B cell (primary cell): Measurements from ENCODE around the gene OR1J2. TPM values are rescaled to one million over a fixed set of nuclear protein-coding genes. Genes with fewer than 3 reads are reported as not detected.
A peak's percentile ranks its signal among the peaks of the same experiment; 100 is the strongest.

Source experiments
- ATAC-seq: fragments of 200-7000 bp; cut with Tn5 transposase; one replicate; pipeline ENCODE4 v1.10.0; 2021; ENCODE audit warnings: low read depth, mild to moderate bottlenecking, moderate number of reproducible peaks, moderate library complexity
- CTCF ChIA-PET: fragments of 350-600 bp; sonication (Branson Sonifier 250); formaldehyde crosslinking; loops from one replicate; lab custom pipeline; 2021; ENCODE audit warnings: antibody characterized with exemption, inconsistent platforms; lab: Charles Lee
- POLR2A ChIA-PET: fragments of 350-600 bp; sonication (Branson Sonifier 250); formaldehyde crosslinking; loops from one replicate; lab custom pipeline; 2021; ENCODE audit warnings: antibody characterized with exemption; lab: Charles Lee
- DNase-seq: peaks from one replicate; pipeline ENCODE4 v3.0.0; 2013
- H2AFZ ChIP-seq: 2 replicates; pipeline ENCODE4 v1.6.1; 2012; ENCODE audit warnings: mild to moderate bottlenecking, low read depth, low read length; ENCODE audit not compliant: insufficient read depth, poor library complexity, severe bottlenecking
- H3K27ac ChIP-seq, 2 donors: 1 replicate in 1 of 2; 2 replicates in 1 of 2; pipeline ENCODE4 v1.5.1; 2012 to 2013; ENCODE audit warnings: low read length in 2 of 2, mild to moderate bottlenecking in 2 of 2, moderate library complexity in 1 of 2
- H3K27me3 ChIP-seq, 4 experiments: fragments of 200-600 bp in 1 of 4; sonication (generic) in 1 of 4; replicated peaks in 1 of 4; 1 replicate in 2 of 4; 2 replicates in 2 of 4; pipeline versions ENCODE4 v1.6.1 to v1.7.0; 2013 to 2016; ENCODE audit warnings: low read length in 3 of 4, mild to moderate bottlenecking in 2 of 4, mixed read lengths in 1 of 4, moderate library complexity in 1 of 4; ENCODE audit not compliant: insufficient read depth in 4 of 4, control insufficient read depth in 3 of 4; ENCODE audit errors: control extremely low read depth in 1 of 4
- H3K36me3 ChIP-seq, 2 experiments: replicated peaks in 1 of 2; 1 replicate in 1 of 2; 2 replicates in 1 of 2; pipeline versions ENCODE4 v1.6.1 to v1.7.1; 2013; ENCODE audit warnings: low read length in 1 of 2; ENCODE audit not compliant: insufficient read depth in 2 of 2, control insufficient read depth in 1 of 2; ENCODE audit errors: control extremely low read depth in 1 of 2, extremely low read depth in 1 of 2
- H3K4me1 ChIP-seq, 2 donors: fragments of 200-600 bp in 1 of 2; sonication (generic) in 1 of 2; 1 replicate in 1 of 2; 2 replicates in 1 of 2; pipeline versions ENCODE4 v1.5.1 to v1.6.1; 2013 to 2017; ENCODE audit warnings: low read length in 2 of 2; ENCODE audit not compliant: control insufficient read depth in 2 of 2, insufficient read depth in 2 of 2
- H3K4me2 ChIP-seq: replicated peaks from 2 replicates; pipeline ENCODE3; 2012; ENCODE audit warnings: mild to moderate bottlenecking, low read depth, low read length; ENCODE audit not compliant: poor library complexity, severe bottlenecking
- H3K4me3 ChIP-seq, 5 experiments: fragments of 200-600 bp in 1 of 5; sonication (generic) in 1 of 5; 1 replicate in 3 of 5; 2 replicates in 2 of 5; pipeline versions ENCODE4 v1.5.1 to v1.7.0; 2011 to 2016; ENCODE audit warnings: low read length in 4 of 5, mild to moderate bottlenecking in 4 of 5, low read depth in 2 of 5, control low read depth in 1 of 5, moderate library complexity in 1 of 5; ENCODE audit not compliant: insufficient read depth in 1 of 5; ENCODE audit errors: control extremely low read depth in 1 of 5, extremely low read depth in 1 of 5
- H3K79me2 ChIP-seq: fragments of 200-600 bp; sonication (generic); one replicate; pipeline ENCODE4 v1.6.0; 2016; ENCODE audit warnings: low read length; ENCODE audit not compliant: control insufficient read depth, insufficient read depth
- H3K9ac ChIP-seq: fragments of 200-600 bp; sonication (generic); 2 replicates; pipeline ENCODE4 v1.6.1; 2017; ENCODE audit warnings: mild to moderate bottlenecking, low read length, moderate library complexity
- H3K9me3 ChIP-seq, 3 donors: one replicate each; pipeline versions ENCODE4 v1.6.1 to v1.7.1; 2013; ENCODE audit warnings: low read length in 2 of 3; ENCODE audit not compliant: control insufficient read depth in 2 of 3, insufficient read depth in 1 of 3; ENCODE audit errors: control extremely low read depth in 1 of 3
- H4K20me1 ChIP-seq: 2 replicates; pipeline ENCODE4 v1.6.0; 2012; ENCODE audit warnings: mild to moderate bottlenecking, low read length; ENCODE audit not compliant: insufficient read depth, control insufficient read depth, poor library complexity, severe bottlenecking
- H3K27ac Mint-ChIP-seq: one replicate; pipeline ENCODE4 v1.8.0; 2021; ENCODE audit warnings: mixed read lengths
- H3K27me3 Mint-ChIP-seq: one replicate; pipeline ENCODE4 v1.8.0; 2021; ENCODE audit warnings: mixed read lengths
- H3K4me1 Mint-ChIP-seq: one replicate; pipeline ENCODE4 v1.8.0; 2021; ENCODE audit warnings: mixed read lengths
- H3K4me3 Mint-ChIP-seq: one replicate; pipeline ENCODE4 v1.8.0; 2021; ENCODE audit warnings: mixed read lengths
- H3K9me3 Mint-ChIP-seq: one replicate; pipeline ENCODE4 v1.8.0; 2022; ENCODE audit warnings: mixed read lengths; ENCODE audit not compliant: insufficient read depth
- CTCF ChIP-seq: fragments of 200-600 bp; IDR thresholded peaks from one replicate; pipeline ENCODE4 v1.8.0; 2022; ENCODE audit warnings: antibody characterized with exemption, mild to moderate bottlenecking
- EZH2 ChIP-seq: IDR thresholded peaks from 2 replicates; pipeline ENCODE4 v1.6.1; 2012; ENCODE audit warnings: borderline replicate concordance, low read depth, mild to moderate bottlenecking, moderate library complexity, low read length; ENCODE audit not compliant: insufficient read depth, poor library complexity, severe bottlenecking
- WGBS: methylation state at CpG from one replicate; pipeline ENCODE4 v1.1.5; 2013; ENCODE audit warnings: missing lambda C conversion rate; ENCODE audit not compliant: insufficient coverage; 5-methylcytosine and 5-hydroxymethylcytosine counted together
- intact Hi-C: fragments of 100-400 bp; cut with micrococcal nuclease; formaldehyde crosslinking; loops from one replicate; pipeline ENCODE4 v1.10.0; 2022
- polyA minus RNA-seq: library from RNA; depleted of rRNA, polyadenylated mRNA; stranded (reverse); fragments of >200 nt; gene quantifications from 2 replicates; pipeline ENCODE4 v1.2.3, GENCODE V29; 2012
- polyA plus RNA-seq: library from polyadenylated mRNA; depleted of rRNA; stranded (reverse); fragments of >200 nt; gene quantifications from 2 replicates; pipeline ENCODE4 v1.2.3, GENCODE V29; 2012
- total RNA-seq, 2 donors: library from RNA; stranded (reverse); fragments of 120-200 nt in 1 of 2; gene quantifications; 1 replicate in 1 of 2; 2 replicates in 1 of 2; pipeline versions ENCODE4 v1.2.3 to v1.2.4, GENCODE V29; 2013 to 2022

Gene OR1J2
- total RNA-seq: not detected in 2 replicates
- total RNA-seq (2013): not detected
- not detected in 2 replicates for polyA plus RNA-seq
- not detected in 2 replicates for polyA minus RNA-seq

GRCh38 chr9:122510502-122510901, at the start of gene OR1J2:
OR1J2 (plus strand) TSS chr9:122510802; CDS start chr9:122510802, 0 bp downstream.
- no peaks in the 10 kb centered on the region for H3K9me3 Mint-ChIP-seq
- ChIA-PET POLR2A (no interaction called here), CTCF (no interaction called here)
- intact Hi-C loops: no loop called here
- no peaks in the 10 kb centered on the region for H3K4me1 Mint-ChIP-seq
- no peak within 1 kb of the TSS for H2AFZ ChIP-seq
- no peak within 1 kb of the TSS for H3K4me2 ChIP-seq
- no peaks in the 10 kb centered on the region for H3K79me2 ChIP-seq
- no peak within 1 kb of the TSS for H3K27ac Mint-ChIP-seq
- 87% methylated on average over 3 of the region's 6 CpGs for WGBS
- H3K4me3 Mint-ChIP-seq: no peak within 1 kb of the TSS
- peaks cover 34% of the 10 kb centered on the region for H3K27me3 Mint-ChIP-seq
- no peak for TF ChIP-seq CTCF
- TF ChIP-seq EZH2: no peak
- ATAC-seq: no peak
- no peaks in the 10 kb centered on the region for H3K9me3 ChIP-seq
- no peaks in the 10 kb centered on the region for H4K20me1 ChIP-seq
- H3K9ac ChIP-seq: no peak within 1 kb of the TSS
- no peaks in the 10 kb centered on the region for H3K36me3 ChIP-seq
- H3K27me3 ChIP-seq: no peaks in the 10 kb centered on the region
- H3K27ac ChIP-seq: no peak within 1 kb of the TSS
- H3K4me1 ChIP-seq: no peaks in the 10 kb centered on the region
- H3K4me3 ChIP-seq: no peak within 1 kb of the TSS
- DNase-seq: no peak

GRCh38 chr9:122463828-122464632, 46.6 kb upstream of the OR1J2 start:
- 79% methylated on average over 6 of the region's 10 CpGs for WGBS
- Histone ChIP-seq H3K9me3 (peaks cover 0 to 7% (median 0%) of the 10 kb centered on the region in 3 donors), H3K27me3 (peaks cover 0 to 10% (median 8%) of the 10 kb centered on the region in 4 experiments), H3K4me2 (peak overlapping the region; percentile 57), H3K4me1 (peaks cover 6 to 13% of the 10 kb centered on the region in 2 donors), H4K20me1 (no peaks in the 10 kb centered on the region), H3K27ac (peak overlapping the region; percentile 35 to 57), H2AFZ (peak overlapping the region; percentile 67), H3K4me3 (peak overlapping the region in 3 of 5 experiments; percentile 58 to 81 (median 59)), H3K9ac (peak overlapping the region; percentile 69), H3K79me2 (no peaks in the 10 kb centered on the region), H3K36me3 (no peaks in the 10 kb centered on the region)
- DNase-seq: peak; percentile 42
- Mint-ChIP-seq H3K4me1 (peaks cover 13% of the 10 kb centered on the region), H3K27me3 (peaks cover 48% of the 10 kb centered on the region), H3K4me3 (peak overlapping the region; percentile 93), H3K9me3 (peaks cover 2% of the 10 kb centered on the region), H3K27ac (peak overlapping the region; percentile 86)
- ChIA-PET CTCF (interaction anchor here (0.8 to 4.9 kb wide), 10 partner anchors 9 to 527 kb away, joined by 3 to 58 read pairs (median 8); partner anchors contain the start of genes MORN5 and NDUFA8), POLR2A (no interaction called here)
- TF ChIP-seq EZH2: no peak
- TF ChIP-seq CTCF: no peak
- intact Hi-C loops: no loop called here
- ATAC-seq: peak; percentile 39
